ENCODE data around the gene HIVEP1.

The HIVEP1 gene

GRCh38 chr6:12020187-12020791, 8.2 kb downstream of the HIVEP1 start:
- no peak for DNase-seq

GRCh38 chr6:12022481-12022880, 10.4 kb downstream of the HIVEP1 start:
- no peak for DNase-seq

- DNase-seq: no peak
These were observed 10.9 kb downstream of the HIVEP1 start for GRCh38 chr6:12022953-12023388.

- DNase-seq: no peak
These were observed 12.1 kb downstream of the HIVEP1 start for GRCh38 chr6:12024216-12024615.

GRCh38 chr6:12024699-12025434, 12.8 kb downstream of the HIVEP1 start:
- DNase-seq: no peak

GRCh38 chr6:12026120-12026519, 14.0 kb downstream of the HIVEP1 start:
- no peak for DNase-seq

GRCh38 chr6:12026833-12027232, 14.7 kb downstream of the HIVEP1 start:
- no peak for DNase-seq

- DNase-seq: no peak
These were observed 16.1 kb downstream of the HIVEP1 start for GRCh38 chr6:12028213-12028612.

GRCh38 chr6:12029979-12030737, 18.0 kb downstream of the HIVEP1 start:
- DNase-seq: no peak

- DNase-seq: no peak
These were observed 19.0 kb downstream of the HIVEP1 start for GRCh38 chr6:12030993-12031550.

- no peak for DNase-seq
These were observed 20.9 kb downstream of the HIVEP1 start for GRCh38 chr6:12032783-12033573.

- no peak for DNase-seq
These were observed 21.7 kb downstream of the HIVEP1 start for GRCh38 chr6:12033770-12034169.

GRCh38 chr6:12034349-12034748, 22.2 kb downstream of the HIVEP1 start:
- DNase-seq: no peak

- no peak for DNase-seq
These were observed 22.7 kb downstream of the HIVEP1 start for GRCh38 chr6:12034837-12035236.

- no peak for DNase-seq
These were observed 24.7 kb downstream of the HIVEP1 start for GRCh38 chr6:12036766-12037165.

GRCh38 chr6:12037798-12038197, 25.7 kb downstream of the HIVEP1 start:
- DNase-seq: no peak

- DNase-seq: no peak
These were observed 27.7 kb downstream of the HIVEP1 start for GRCh38 chr6:12039540-12040459.

GRCh38 chr6:12047304-12047703, 35.2 kb downstream of the HIVEP1 start:
- DNase-seq: no peak

GRCh38 chr6:12047792-12048432, 35.8 kb downstream of the HIVEP1 start:
- no peak for DNase-seq

GRCh38 chr6:12048609-12049008, 36.5 kb downstream of the HIVEP1 start:
- no peak for DNase-seq

GRCh38 chr6:12049165-12049564, 37.1 kb downstream of the HIVEP1 start:
- no peak for DNase-seq
